Glomerular visceral epithelial cell (primary cell): Measurements from ENCODE around the gene OR6V1.

Experiments
- DNase-seq: peaks from one replicate; pipeline ENCODE4 v3.0.0-alpha.2; 2016; ENCODE audit errors: extremely low spot score

The OR6V1 gene, protein sequence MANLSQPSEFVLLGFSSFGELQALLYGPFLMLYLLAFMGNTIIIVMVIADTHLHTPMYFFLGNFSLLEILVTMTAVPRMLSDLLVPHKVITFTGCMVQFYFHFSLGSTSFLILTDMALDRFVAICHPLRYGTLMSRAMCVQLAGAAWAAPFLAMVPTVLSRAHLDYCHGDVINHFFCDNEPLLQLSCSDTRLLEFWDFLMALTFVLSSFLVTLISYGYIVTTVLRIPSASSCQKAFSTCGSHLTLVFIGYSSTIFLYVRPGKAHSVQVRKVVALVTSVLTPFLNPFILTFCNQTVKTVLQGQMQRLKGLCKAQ

GRCh38 chr7:143052041-143052440 is at the start of gene OR6V1:
TSS of gene OR6V1 (plus strand) at chr7:143052341. CDS start at chr7:143052341, 0 bp downstream.
- no peak for DNase-seq

DNA sequence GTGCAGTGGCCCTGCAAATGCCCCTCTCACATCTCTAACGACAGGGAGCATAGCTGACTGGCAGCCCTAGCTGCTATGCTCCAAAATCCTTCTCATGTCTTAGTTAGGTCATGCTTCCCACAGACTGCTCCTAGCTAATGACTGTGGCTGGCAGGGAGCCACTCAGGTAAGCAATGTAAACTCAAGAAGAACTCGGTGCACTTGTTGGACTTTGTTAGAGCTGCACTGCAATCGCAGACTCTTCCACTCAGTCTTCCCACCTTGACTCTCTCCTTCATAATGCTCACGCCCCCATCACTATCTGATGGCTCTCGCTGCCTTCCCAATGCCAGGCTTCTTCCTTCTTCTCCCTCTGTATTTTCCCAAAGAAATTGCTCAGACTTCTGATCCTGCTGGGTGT is 49.2 kb upstream of the OR6V1 start:
- no peak for DNase-seq

GRCh38 chr7:143003393-143004051 is 48.6 kb upstream of the OR6V1 start:
- DNase-seq: peak; percentile 22

DNA sequence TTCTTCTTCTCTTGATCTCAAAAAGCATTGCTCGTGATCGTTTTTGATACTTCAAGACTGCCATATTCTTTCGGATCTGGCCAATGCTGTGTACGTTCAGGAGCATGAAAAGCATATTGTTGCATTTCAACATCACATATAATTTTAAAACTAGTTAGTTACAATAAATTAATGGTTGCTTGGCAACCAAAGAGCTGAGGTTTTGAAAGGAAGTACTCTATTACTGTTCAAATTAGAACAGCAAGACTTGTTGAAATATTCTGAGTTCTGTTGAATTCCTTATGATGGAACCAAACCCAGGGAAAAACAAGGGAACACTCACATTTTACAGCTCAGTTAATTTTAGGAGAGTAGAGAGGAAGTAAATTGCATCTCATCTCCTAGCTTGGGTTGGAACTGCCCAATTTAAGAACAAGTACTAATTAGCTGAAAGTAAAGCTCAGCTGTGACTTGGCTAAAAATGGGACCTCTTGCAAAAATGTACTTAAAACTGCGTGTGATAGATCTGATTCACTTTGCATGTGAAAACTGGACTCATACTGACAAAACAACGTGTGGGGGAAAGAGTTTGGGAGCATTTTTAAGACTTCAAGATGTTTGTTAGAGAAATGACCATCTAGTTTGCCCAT is 46.4 kb upstream of the OR6V1 start:
- DNase-seq: no peak

- DNase-seq: peak; percentile 58
Measured at GRCh38 chr7:143008007-143008901, 43.9 kb upstream of the OR6V1 start.

DNA sequence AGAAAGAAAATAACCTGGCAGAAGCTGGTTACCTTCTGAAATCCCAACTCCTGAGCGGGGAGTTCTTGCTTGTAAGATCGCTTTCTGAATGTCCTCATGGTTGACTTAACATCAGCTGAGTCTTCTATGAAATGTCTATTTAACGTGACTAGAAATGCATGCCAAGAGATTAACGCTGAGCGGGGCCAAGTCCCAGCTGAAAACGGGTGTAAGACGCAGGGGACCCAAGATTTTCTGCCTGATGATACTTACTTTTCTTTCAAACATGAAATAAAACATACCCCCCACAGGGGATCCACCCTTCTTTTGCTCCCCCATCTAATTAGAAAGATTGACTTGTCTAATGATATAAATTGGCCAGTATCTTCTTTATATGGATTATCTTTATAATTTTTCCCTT is 40.1 kb upstream of the OR6V1 start:
- DNase-seq: no peak

DNA sequence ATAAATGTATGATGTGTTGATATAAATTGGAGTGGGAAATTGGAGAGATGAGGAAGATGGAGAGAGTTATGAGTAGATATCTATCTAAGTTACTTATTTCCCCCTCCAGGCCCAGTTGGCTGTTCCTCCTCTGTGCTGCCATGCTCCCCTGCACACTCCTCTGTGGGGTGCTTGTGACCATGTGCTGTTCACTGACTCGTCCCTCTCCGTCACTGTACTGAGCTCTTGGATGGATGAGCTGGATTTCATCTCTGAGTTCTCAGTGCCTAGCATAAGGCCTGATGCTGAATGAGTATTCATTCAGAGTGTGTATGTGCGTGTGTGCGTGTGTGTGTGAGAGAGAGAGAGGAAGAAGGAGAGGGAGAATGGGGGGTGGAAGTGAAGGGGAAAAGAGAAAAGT is 39.7 kb upstream of the OR6V1 start:
- DNase-seq: no peak

DNA sequence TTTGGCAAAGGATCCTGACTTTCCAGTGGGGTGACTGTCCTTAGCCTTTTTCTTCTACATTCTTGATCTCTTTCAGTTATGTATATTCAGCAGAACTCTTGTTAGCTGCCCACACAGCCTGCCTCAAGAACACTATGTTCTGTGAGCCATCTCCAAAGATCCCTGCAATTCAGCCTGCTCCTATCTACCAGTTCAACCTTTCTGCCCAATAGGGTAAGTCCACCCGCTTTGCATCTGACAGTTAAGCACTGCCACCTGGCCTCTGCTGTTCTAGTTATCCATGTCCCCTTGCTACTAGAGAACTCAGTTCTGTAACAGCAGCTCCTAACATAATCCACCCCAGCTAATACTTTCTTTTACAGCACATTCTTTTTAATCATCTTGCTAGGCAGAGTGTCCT is 38.7 kb upstream of the OR6V1 start:
- DNase-seq: no peak

GRCh38 chr7:143013893-143014292 is 38.2 kb upstream of the OR6V1 start:
- no peak for DNase-seq

DNA sequence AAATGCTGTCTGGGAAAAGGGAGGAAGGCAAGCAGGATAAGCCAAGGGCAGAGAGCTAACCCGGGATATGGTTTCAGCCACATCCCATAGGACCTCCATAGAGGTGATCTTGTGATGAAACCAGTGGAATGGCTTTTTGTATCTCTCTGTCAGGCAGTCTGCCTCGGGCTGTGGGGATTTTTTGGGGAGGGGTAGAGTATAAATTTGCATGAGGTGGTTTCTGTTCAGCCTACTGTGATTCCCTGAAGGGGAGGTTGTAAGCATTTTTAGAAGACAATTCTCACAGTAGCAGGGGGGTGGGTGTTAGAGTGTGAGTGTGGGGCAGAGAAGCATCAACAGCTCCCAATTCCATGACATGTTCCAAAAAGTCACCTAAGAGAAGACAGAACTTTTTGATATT is 37.1 kb upstream of the OR6V1 start:
- no peak for DNase-seq

DNA sequence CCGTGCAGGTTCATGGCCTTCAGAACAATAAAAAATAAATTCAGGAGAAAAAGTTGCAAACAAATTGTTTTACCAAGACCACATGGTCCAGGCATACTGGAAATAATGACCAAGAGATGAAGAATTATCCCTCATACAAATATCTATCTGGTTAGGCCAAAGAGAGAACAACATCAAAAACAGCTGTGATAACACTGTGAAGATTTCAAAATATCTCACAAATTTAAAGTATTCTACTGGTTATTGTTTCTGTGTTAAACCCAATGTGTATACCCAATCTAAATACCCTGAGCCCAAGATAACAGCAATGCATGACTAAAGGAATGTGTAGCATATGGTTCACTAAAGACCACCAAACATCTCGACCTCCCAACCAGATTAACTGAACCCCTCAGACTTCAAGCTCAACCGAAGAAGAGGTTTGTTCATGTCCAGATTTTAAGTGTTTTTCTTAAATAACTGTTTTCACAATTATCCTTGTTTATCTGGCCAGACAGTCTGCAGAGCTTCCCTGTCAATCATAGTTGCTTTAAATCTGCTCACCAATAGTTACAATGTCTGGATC is 36.1 kb upstream of the OR6V1 start:
- no peak for DNase-seq

- DNase-seq: no peak
Measured at GRCh38 chr7:143016996-143017395, 35.1 kb upstream of the OR6V1 start.

- no peak for DNase-seq
Measured at GRCh38 chr7:143018931-143019330, 33.2 kb upstream of the OR6V1 start.

DNA sequence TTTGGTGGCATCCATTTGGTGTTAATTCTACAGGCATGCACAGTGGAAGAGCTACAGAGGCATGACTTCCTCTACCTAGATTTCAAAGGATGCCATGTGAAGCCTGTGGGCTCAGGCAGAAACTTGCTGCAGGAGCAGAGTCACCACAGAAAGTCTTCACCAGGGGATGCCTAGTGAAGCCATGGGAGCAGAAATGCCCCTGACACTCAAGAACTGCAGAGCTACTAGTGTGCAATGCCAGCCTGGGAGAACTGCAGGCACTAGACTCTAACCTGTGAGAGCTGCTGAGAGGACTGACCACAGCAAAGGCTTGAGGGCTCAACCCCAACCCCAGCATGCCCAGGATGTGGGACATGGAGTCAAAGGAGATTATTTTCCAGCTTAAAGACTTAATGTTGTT is 29.1 kb upstream of the OR6V1 start:
- no peak for DNase-seq

- DNase-seq: no peak
Measured at GRCh38 chr7:143025371-143025770, 26.8 kb upstream of the OR6V1 start.

- no peak for DNase-seq
Measured at GRCh38 chr7:143027032-143027431, 25.1 kb upstream of the OR6V1 start, which contains the start of gene OR9A2. TSS of gene OR9A2 (minus strand) at chr7:143027132. CDS start at chr7:143027132, 0 bp downstream.

DNA sequence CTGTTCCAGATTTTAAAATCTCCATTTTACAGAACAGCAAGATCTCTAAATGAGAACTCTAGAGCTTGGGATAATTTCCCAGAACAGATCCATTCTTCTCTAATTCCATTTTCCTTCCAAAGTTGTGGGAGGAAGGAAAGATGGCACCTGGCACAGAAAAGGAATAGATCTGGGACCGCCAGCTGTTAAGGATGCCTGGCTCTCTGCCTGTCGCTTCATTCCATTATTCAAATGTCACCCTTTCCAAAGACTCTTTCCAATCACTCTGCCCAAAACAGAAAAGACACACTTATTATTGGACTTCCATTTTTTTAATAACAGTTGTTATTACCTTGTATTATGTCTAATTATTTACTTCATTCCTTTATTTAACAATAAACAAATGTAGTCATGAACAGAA is 24.5 kb upstream of the OR6V1 start:
- DNase-seq: no peak

DNA sequence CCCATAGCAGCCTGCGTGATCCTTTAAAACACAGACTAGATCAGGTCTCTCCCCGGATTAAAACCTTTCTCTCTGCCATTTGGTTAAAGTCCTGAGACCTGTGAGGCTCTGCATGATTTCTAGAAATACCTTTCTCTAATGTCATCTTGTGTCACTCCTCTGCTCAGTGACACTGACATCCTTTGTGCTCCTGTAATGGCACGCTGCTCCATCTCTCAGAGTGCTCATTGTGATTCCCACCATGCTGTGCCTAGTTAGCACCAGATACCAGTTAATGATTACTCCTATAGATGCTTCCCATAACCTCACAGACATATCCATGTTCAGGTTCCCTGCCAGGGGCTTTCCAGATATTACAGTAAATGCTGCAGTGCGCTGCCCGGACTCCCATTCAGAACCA is 13.5 kb upstream of the OR6V1 start:
- DNase-seq: no peak

DNA sequence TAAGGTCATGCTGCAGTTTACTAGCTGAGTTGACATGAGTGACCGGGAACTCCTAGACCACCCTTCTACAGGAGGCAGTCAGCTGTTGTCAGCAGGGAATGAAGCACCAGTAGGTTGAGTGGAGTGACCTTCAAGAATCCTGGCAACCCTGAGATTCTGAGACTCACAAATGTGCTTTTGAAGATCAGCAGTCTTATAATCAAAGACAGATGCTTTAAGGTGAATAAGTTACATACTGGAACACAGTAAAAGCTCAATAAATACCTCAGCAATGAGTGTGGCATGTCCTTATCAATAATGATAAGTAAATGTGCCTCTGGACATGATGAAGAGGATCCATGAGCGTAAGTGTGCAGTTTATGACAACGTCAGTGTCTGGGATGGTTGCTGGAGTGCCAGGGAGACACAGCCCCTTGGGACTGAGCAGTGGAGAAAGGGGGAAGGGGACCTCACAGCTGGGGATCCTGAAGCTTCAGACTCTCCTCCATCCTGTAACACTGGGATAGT is 11.9 kb upstream of the OR6V1 start:
- DNase-seq: no peak

GRCh38 chr7:143041346-143041745 is 10.8 kb upstream of the OR6V1 start:
- no peak for DNase-seq

- DNase-seq: no peak
Measured at GRCh38 chr7:143042159-143042789, 9.9 kb upstream of the OR6V1 start.
